Rectal smooth muscle tissue (tissue), 1 donor: ENCODE measurements around the gene OLFM1.
"Not testable (repeated sequence)": the region's sequence is repeated elsewhere in the genome, so short reads cannot be mapped to it uniquely, and the experiment has no call there.

Experiments used
- H3K27ac ChIP-seq: one replicate; pipeline ENCODE4 v1.7.0; 2013; ENCODE audit warnings: low read depth, low read length, inconsistent platforms
- H3K27me3 ChIP-seq: one replicate; pipeline ENCODE4 v1.7.0; 2013; ENCODE audit warnings: low read length; ENCODE audit not compliant: control insufficient read depth, insufficient read depth
- H3K36me3 ChIP-seq: one replicate; pipeline ENCODE4 v1.7.0; 2013; ENCODE audit warnings: low read length; ENCODE audit not compliant: control insufficient read depth, insufficient read depth
- H3K4me1 ChIP-seq: one replicate; pipeline ENCODE4 v1.7.0; 2013; ENCODE audit warnings: low read length; ENCODE audit not compliant: control insufficient read depth, insufficient read depth
- H3K4me3 ChIP-seq: one replicate; pipeline ENCODE4 v1.7.0; 2013; ENCODE audit warnings: low read length
- H3K9ac ChIP-seq: one replicate; pipeline ENCODE4 v1.7.0; 2013; ENCODE audit warnings: low read length

The OLFM1 gene

GRCh38 chr9:135063466-135063865, 24.0 kb upstream of the OLFM1 start:
- not testable (repeated sequence) for H3K9ac ChIP-seq, H3K4me1 ChIP-seq, H3K27me3 ChIP-seq, H3K36me3 ChIP-seq, H3K27ac ChIP-seq, H3K4me3 ChIP-seq

GRCh38 chr9:135063888-135064287, 23.6 kb upstream of the OLFM1 start:
- H3K4me3 ChIP-seq, H3K36me3 ChIP-seq, H3K4me1 ChIP-seq, H3K27me3 ChIP-seq, H3K9ac ChIP-seq, H3K27ac ChIP-seq: not testable (repeated sequence)

- H3K4me3 ChIP-seq, result no peak overlapping the region
- H3K27me3 ChIP-seq, result peaks cover 2% of the 10 kb centered on the region
- H3K27ac ChIP-seq, result no peak overlapping the region
- no peaks in the 10 kb centered on the region for H3K36me3 ChIP-seq
- no peak overlapping the region for H3K9ac ChIP-seq
- no peaks in the 10 kb centered on the region for H3K4me1 ChIP-seq
Measured at GRCh38 chr9:135065151-135065550, 22.3 kb upstream of the OLFM1 start.

GRCh38 chr9:135065804-135066203, 21.7 kb upstream of the OLFM1 start:
- Histone ChIP-seq H3K27ac (no peak overlapping the region), H3K36me3 (no peaks in the 10 kb centered on the region), H3K9ac (no peak overlapping the region), H3K4me3 (no peak overlapping the region), H3K4me1 (no peaks in the 10 kb centered on the region), H3K27me3 (peaks cover 2% of the 10 kb centered on the region)

- H3K4me1 ChIP-seq, result no peaks in the 10 kb centered on the region
- no peak overlapping the region for H3K4me3 ChIP-seq
- peaks cover 2% of the 10 kb centered on the region for H3K27me3 ChIP-seq
- H3K36me3 ChIP-seq, result no peaks in the 10 kb centered on the region
- H3K9ac ChIP-seq, result no peak overlapping the region
- no peak overlapping the region for H3K27ac ChIP-seq
Measured at GRCh38 chr9:135066291-135066690, 21.2 kb upstream of the OLFM1 start.

GRCh38 chr9:135067096-135067710, 20.3 kb upstream of the OLFM1 start:
- Histone ChIP-seq H3K4me1 (no peaks in the 10 kb centered on the region), H3K9ac (no peak overlapping the region), H3K27ac (no peak overlapping the region), H3K36me3 (no peaks in the 10 kb centered on the region), H3K27me3 (peaks cover 2% of the 10 kb centered on the region), H3K4me3 (no peak overlapping the region)

- Histone ChIP-seq H3K36me3 (no peaks in the 10 kb centered on the region), H3K9ac (no peak overlapping the region), H3K27ac (no peak overlapping the region), H3K4me3 (no peak overlapping the region), H3K4me1 (no peaks in the 10 kb centered on the region), H3K27me3 (peaks cover 2% of the 10 kb centered on the region)
Measured at GRCh38 chr9:135068776-135069415, 18.6 kb upstream of the OLFM1 start.

GRCh38 chr9:135069558-135070197, 17.8 kb upstream of the OLFM1 start:
- Histone ChIP-seq H3K4me1 (no peaks in the 10 kb centered on the region), H3K4me3 (no peak overlapping the region), H3K27ac (no peak overlapping the region), H3K36me3 (no peaks in the 10 kb centered on the region), H3K27me3 (peaks cover 2% of the 10 kb centered on the region), H3K9ac (no peak overlapping the region)

GRCh38 chr9:135070198-135070951, 17.1 kb upstream of the OLFM1 start:
- no peak overlapping the region for H3K4me3 ChIP-seq
- H3K27ac ChIP-seq, result no peak overlapping the region
- no peak overlapping the region for H3K9ac ChIP-seq
- no peaks in the 10 kb centered on the region for H3K36me3 ChIP-seq
- H3K4me1 ChIP-seq, result no peaks in the 10 kb centered on the region
- H3K27me3 ChIP-seq, result peaks cover 2% of the 10 kb centered on the region

GRCh38 chr9:135070964-135071735, 16.3 kb upstream of the OLFM1 start:
- no peaks in the 10 kb centered on the region for H3K4me1 ChIP-seq
- H3K36me3 ChIP-seq, result no peaks in the 10 kb centered on the region
- H3K4me3 ChIP-seq, result no peak overlapping the region
- no peak overlapping the region for H3K27ac ChIP-seq
- H3K9ac ChIP-seq, result no peak overlapping the region
- H3K27me3 ChIP-seq, result peaks cover 4% of the 10 kb centered on the region

GRCh38 chr9:135073081-135073740, 14.3 kb upstream of the OLFM1 start:
- H3K4me1 ChIP-seq, result no peaks in the 10 kb centered on the region
- H3K9ac ChIP-seq, result no peak overlapping the region
- H3K4me3 ChIP-seq, result no peak overlapping the region
- H3K36me3 ChIP-seq, result no peaks in the 10 kb centered on the region
- H3K27me3 ChIP-seq, result peaks cover 5% of the 10 kb centered on the region
- H3K27ac ChIP-seq, result no peak overlapping the region
